Stimulated activated CD8-positive, alpha-beta memory T cell treated with anti-CD3 and anti-CD28 coated beads, Interleukin-4, amount 100 ng/mL, for 1 hour (primary cell): ENCODE data around the gene RUSF1.
"Not testable (repeated sequence)": the region's sequence is repeated elsewhere in the genome, so short reads cannot be mapped to it uniquely, and the experiment has no call there.

Experiments used
- DNase-seq, 2 donors: peaks; one replicate each; pipeline ENCODE4 v3.0.0-alpha.2; 2020; ENCODE audit warnings: low read depth in 2 of 2, low spot score in 1 of 2

The RUSF1 gene

DNA sequence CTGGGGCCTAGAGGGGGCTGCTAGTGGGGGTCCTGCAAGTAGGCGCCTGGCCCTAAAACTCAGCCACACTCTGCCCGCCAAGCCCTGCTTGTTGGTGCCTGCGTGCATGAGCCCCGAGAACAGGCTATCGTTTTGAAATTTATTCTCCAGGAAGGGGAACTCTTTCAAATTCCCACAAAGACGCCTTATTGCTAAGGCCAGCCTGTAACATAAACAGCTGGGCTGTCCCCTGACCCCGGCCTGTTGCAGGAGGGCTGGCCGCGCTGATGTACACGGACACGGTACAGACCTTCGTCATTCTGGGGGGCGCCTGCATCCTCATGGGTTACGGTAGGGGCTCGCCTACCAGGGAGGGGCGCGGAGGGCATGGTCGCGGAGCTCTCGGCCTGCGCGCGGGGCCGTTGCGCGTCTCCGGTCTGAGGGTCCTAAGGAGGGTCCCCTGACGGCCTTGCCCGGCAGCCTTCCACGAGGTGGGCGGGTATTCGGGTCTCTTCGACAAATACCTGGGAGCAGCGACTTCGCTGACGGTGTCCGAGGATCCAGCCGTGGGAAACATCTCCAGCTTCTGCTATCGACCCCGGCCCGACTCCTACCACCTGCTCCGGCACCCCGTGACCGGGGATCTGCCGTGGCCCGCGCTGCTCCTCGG lies 21.0 kb downstream of the RUSF1 start:
- DNase-seq, result no peak

DNA sequence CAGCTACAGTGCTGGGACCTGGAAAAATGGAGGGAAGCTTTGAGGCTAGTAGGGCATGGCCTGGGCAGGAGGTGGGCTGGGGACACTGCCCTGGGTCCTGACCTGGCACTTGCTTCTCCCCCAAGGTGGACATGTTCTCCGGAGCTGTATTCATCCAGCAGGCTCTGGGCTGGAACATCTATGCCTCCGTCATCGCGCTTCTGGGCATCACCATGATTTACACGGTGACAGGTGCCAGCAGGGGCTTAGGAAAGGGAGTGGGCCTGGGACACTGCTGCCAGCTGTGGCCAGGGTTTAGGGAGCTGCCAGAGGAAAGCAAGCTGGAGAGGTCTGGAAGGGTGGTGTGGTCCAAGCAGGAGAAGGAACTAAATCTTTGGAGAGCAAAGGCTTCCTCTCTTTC lies 22.1 kb downstream of the RUSF1 start:
- DNase-seq, result no peak

DNA sequence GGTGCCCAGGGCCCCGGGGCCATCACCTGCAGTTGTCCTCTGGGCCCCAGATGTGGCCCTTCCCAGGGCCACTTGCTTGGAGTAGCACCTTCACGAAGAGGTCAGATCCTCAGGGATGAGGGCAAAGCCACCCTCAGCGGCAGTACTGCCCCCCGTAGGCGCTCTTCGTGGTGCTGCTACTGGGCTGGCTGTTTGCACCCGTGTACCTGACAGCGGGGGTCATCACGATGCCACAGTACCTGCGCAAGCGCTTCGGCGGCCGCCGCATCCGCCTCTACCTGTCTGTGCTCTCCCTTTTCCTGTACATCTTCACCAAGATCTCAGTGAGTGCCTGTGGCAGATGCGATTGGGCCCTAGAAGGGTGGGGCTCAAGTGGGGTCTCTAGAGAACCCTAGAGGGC lies 22.6 kb downstream of the RUSF1 start:
- DNase-seq, result no peak

- DNase-seq, result no peak
Observed at GRCh38 chr16:31484491-31485171, 23.6 kb downstream of the RUSF1 start.

DNA sequence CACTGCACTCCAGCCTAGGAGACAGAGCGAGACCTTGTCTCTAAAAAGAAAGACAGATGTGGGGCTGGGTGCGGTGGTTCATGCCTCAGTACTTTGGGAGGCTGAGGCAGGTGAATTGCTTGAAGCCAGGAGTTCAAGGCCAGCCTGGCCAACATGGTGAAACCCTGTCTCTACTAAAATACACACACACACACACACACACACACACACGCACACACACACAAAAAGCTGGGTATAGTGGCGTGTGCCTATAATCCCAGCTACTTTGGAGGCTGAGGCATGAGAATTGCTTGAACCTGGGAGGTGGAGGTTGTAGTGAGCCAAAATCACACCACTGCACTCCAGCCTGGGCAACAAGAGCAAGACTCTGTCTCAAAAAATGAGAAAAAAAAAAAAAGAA lies 24.1 kb downstream of the RUSF1 start:
- DNase-seq, result not testable (repeated sequence)

DNA sequence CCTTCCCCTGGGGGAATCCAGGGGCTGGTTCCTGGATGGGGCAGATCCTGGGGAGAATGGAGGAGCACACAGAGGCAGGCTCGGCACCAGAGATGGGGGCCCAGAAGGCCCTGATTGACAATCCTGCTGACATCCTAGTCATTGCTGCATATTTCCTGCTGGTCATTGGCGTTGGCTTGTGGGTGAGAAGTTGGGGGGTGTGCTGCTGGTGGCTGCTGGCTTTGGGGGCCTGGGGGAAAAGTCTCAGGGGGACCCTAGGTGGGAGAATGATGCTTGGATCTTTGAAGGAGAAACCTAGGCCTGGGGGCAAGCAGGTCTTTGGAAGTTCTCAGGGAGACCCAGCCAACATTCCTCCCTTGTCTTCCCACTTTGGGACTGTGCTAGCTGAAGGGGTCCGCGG lies 25.1 kb downstream of the RUSF1 start, which contains the start of gene SLC5A2:
Gene SLC5A2 (plus strand): TSS at position 43 of the 400 bp plus-strand sequence. CDS start 14 bp downstream, at position 57.
- DNase-seq, result no peak

DNA sequence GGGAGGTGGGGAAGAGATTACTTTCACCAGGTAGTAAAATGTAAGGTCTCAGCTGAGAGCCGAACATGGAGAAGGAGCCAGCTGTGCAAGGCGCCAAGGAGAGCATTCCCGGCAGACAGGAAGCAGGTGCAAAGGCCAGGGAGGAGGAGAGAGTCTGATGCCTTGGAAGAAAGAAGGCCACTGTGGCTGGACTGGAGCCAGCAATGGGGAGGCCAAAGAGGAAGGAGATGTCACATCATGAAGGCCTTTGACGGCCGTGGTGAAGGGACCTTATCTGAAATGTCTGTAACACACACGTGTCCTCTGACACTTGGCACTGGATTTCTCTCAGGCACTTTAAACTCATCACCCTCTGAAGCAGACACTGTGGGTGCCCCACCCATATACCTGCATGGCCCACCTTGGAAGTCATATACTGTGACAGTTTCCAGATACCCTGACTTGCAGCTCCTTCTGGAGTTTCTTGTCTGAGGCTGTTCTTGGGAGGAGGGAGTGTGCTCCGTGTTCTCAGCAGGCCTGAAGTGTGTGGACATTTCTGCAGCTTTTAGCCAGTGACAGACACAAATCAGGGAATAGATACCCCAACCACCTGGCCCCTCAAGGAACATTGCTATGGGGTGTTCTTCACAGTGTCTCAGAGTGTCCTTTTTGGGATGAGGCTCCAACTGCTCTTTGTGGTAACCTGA lies 27.2 kb downstream of the RUSF1 start:
- DNase-seq, result no peak

DNA sequence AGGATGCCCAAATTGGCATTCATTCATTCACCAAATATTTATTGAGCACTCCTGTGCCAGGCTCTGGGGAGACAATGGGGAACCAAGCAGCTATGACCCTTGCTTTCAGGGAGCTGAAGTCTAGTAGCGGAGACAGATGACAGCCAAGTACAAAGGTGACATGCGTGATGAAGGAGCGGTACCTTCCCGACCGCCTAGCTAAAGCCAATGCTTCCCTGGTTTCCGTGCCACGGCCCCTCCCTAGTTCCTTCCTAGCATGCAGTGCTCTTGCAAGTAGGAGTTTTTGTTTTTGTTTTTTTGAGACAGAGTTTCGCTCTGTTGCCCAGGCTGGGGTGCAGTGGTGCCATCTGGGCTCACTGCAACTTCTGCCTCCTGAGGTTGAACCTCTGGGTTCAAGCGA lies 28.4 kb downstream of the RUSF1 start:
- no peak for DNase-seq

DNA sequence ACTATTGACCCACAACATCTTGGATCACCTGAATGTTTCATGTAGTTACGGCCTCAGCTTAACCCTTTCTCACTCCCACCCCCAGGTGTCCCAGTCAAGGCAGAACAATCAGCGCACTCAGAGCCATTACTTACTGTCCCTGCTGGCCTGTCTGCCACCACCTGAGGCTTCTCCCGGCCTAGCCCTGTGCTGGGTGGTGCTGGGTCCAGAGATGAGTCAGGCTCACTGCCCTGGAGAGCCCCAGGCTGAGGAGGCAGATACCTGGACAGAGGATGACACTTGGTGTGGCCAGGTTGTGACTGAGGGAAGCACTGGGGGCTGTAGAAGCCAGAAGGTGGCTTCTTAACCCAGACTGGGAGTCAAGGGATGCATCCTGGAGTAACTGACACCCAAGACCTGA lies 29.2 kb downstream of the RUSF1 start:
- DNase-seq, result no peak

GRCh38 chr16:31477220-31478216 lies 30.7 kb downstream of the RUSF1 start:
- DNase-seq, result no peak

DNA sequence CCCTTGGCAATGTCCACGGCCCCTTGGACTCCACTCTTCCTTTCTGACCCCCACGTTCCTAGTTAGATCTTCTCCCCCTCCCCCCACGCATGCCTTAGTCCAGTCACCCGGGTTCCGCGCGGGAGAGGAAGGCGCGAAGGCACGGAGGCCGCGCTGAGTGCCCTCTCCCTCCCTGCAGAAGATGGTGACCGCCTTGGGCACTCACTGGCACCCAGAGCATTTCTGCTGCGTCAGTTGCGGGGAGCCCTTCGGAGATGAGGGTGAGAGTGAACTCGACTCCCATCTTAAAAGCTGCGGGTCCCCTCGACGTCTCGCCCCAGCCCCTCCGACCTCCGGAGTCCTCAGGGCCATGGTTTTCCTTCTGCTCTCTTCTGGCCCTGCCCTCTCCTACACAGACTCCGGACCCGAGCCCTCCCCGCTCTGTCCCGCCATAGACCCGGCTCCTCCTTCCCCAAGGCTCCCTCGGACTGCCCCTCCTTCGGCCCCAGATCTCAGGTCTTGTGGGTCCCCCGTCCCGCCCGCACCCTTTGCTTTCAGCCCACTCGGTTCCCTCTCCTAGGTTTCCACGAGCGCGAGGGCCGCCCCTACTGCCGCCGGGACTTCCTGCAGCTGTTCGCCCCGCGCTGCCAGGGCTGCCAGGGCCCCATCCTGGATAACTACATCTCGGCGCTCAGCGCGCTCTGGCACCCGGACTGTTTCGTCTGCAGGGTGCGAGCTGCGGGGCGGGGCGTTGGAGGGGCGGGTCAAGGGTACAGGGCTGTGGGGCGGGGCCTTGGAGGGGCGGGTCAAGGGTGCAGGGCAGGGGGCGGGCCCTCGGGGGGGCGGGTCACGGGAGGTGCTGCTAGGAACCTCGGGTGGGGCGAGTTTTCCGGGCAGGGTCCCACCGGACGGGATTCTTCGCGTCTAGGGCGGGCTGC lies 31.6 kb downstream of the RUSF1 start:
- peak; percentile 82 to 84 for DNase-seq

GRCh38 chr16:31475946-31476302 lies 32.3 kb downstream of the RUSF1 start:
- DNase-seq, result no peak

- no peak for DNase-seq
Observed at GRCh38 chr16:31474773-31475738, 33.1 kb downstream of the RUSF1 start.

DNA sequence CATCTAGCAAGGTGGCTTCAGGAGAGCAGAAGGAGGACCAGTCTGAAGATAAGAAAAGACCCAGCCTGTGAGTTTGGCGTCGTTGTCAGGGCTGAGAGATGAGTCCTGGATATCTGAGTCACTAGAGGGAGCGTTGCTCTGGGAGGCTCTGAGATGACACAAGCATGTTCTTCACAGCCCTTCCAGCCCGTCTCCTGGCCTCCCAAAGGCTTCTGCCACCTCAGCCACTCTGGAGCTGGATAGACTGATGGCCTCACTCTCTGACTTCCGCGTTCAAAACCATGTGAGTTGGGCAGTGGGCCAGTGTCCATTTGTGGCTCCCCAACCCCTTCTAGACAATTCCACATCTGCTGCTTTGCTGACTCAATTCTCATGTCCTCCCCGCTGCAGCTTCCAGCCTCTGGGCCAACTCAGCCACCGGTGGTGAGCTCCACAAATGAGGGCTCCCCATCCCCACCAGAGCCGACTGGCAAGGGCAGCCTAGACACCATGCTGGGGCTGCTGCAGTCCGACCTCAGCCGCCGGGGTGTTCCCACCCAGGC lies 33.9 kb downstream of the RUSF1 start:
- no peak for DNase-seq

- no peak for DNase-seq
Observed at GRCh38 chr16:31473264-31473984, 34.8 kb downstream of the RUSF1 start.

- DNase-seq, result no peak
Observed at GRCh38 chr16:31472709-31473203, 35.4 kb downstream of the RUSF1 start.

GRCh38 chr16:31471875-31472708 lies 36.1 kb downstream of the RUSF1 start, which contains the start of gene TGFB1I1:
TGFB1I1 (plus strand) TSS chr16:31472152; CDS start chr16:31472189, 37 bp downstream.
- no peak for DNase-seq
